OCI-LY7 (cell line): Measurements from ENCODE around the gene UBR2. TPM values are rescaled to one million over a fixed set of nuclear protein-coding genes. Genes with fewer than 3 reads are reported as not detected.
"Not testable (repeated sequence)": the region's sequence is repeated elsewhere in the genome, so short reads cannot be mapped to it uniquely, and the experiment has no call there.

Experiments used
- BruUV-seq: library from RNA; stranded (reverse); fragments of 400-500 nt; replicated peaks from 2 replicates; lab custom pipeline; 2021; lab: Mats Ljungman, UMichigan
- CTCF ChIA-PET: fragments of 300-600 bp; sonication (Branson Sonifier 250); formaldehyde crosslinking; loops from one replicate; lab custom pipeline; 2022; ENCODE audit warnings: antibody characterized with exemption; ENCODE audit not compliant: unreplicated experiment; lab: Charles Lee
- POLR2A ChIA-PET: fragments of 300-600 bp; sonication (Branson Sonifier 250); formaldehyde crosslinking; loops from one replicate; lab custom pipeline; 2022; ENCODE audit warnings: antibody characterized with exemption; lab: Charles Lee
- DNase-seq: peaks from one replicate; pipeline ENCODE4 v3.0.0-alpha.2; 2015; ENCODE audit warnings: low spot score
- H2AFZ ChIP-seq: fragments of 200-600 bp; sonication (generic), shearing (Covaris generic); 2 replicates; pipeline ENCODE4 v1.6.1; 2014; ENCODE audit warnings: mild to moderate bottlenecking, antibody characterized with exemption, low read length, moderate library complexity
- H3K27ac ChIP-seq: fragments of 200-600 bp; sonication (generic); 2 replicates; pipeline ENCODE4 v1.5.1; 2014; ENCODE audit warnings: mixed run types, low read depth, mild to moderate bottlenecking, moderate library complexity, low read length, inconsistent platforms; ENCODE audit not compliant: poor library complexity, severe bottlenecking
- H3K36me3 ChIP-seq: fragments of 200-600 bp; sonication (generic); 2 replicates; pipeline ENCODE4 v1.6.1; 2014; ENCODE audit warnings: mild to moderate bottlenecking, antibody characterized with exemption, low read length, moderate library complexity, mixed read lengths; ENCODE audit not compliant: insufficient read depth
- H3K4me1 ChIP-seq: fragments of 200-600 bp; sonication (generic); 2 replicates; pipeline ENCODE4 v1.5.1; 2014; ENCODE audit warnings: mild to moderate bottlenecking, low read length; ENCODE audit not compliant: insufficient read depth, poor library complexity, severe bottlenecking
- H3K4me2 ChIP-seq: fragments of 200-600 bp; sonication (generic); 2 replicates; pipeline ENCODE4 v1.6.1; 2014; ENCODE audit warnings: mild to moderate bottlenecking, low read length
- H3K4me3 ChIP-seq: fragments of 200-600 bp; sonication (generic); 2 replicates; pipeline ENCODE4 v1.5.1; 2014; ENCODE audit warnings: mild to moderate bottlenecking, low read depth, low read length; ENCODE audit not compliant: poor library complexity, severe bottlenecking
- H3K79me2 ChIP-seq: fragments of 200-600 bp; sonication (generic); 2 replicates; pipeline ENCODE4 v1.6.1; 2016; ENCODE audit warnings: low read depth, mild to moderate bottlenecking, low read length, moderate library complexity, mixed read lengths; ENCODE audit not compliant: insufficient read depth
- H3K9me2 ChIP-seq: fragments of 200-600 bp; sonication (generic); 2 replicates; pipeline ENCODE4 v1.6.1; 2016; ENCODE audit warnings: mild to moderate bottlenecking, low read length, mixed read lengths; ENCODE audit not compliant: insufficient read depth
- H3K9me3 ChIP-seq: fragments of 200-600 bp; sonication (generic); 2 replicates; pipeline ENCODE4 v1.6.1; 2014; ENCODE audit warnings: mild to moderate bottlenecking, mixed run types, low read length, mixed read lengths
- H4K20me1 ChIP-seq: fragments of 200-600 bp; sonication (generic); 2 replicates; pipeline ENCODE4 v1.6.1; 2014; ENCODE audit warnings: mild to moderate bottlenecking, antibody characterized with exemption, low read length, moderate library complexity, mixed read lengths; ENCODE audit not compliant: insufficient read depth
- CTCF ChIP-seq: fragments of 200-600 bp; sonication (generic); conservative IDR thresholded peaks from 2 replicates; pipeline ENCODE4 v1.5.1; 2014; ENCODE audit warnings: mild to moderate bottlenecking, antibody characterized with exemption, low read length, moderate library complexity, mixed read lengths
- EZH2phosphoT487 ChIP-seq: fragments of 200-600 bp; sonication (generic); IDR thresholded peaks from 2 replicates; pipeline ENCODE4 v1.6.1; 2018; ENCODE audit warnings: low read depth, borderline replicate concordance, mild to moderate bottlenecking, mixed run types, antibody characterized with exemption, low read length, moderate library complexity, mixed read lengths
- intact Hi-C: fragments of 100-400 bp; cut with micrococcal nuclease; formaldehyde crosslinking; loops from one replicate; pipeline ENCODE4 v1.10.0; 2022; ENCODE audit not compliant: unreplicated experiment
- total RNA-seq, 2 experiments: library from RNA; depleted of rRNA in 1 of 2; stranded (reverse); fragments of >200 nt in 1 of 2; shearing (Covaris generic) in 1 of 2; gene quantifications; 2 replicates each; pipeline ENCODE4 v1.2.3, GENCODE V29; 2014 to 2022

The UBR2 gene
- total RNA-seq, 2 experiments from 2014 or later = 17.1 to 26.7 TPM

GRCh38 chr6:42572523-42572922 lies 8.7 kb downstream of the UBR2 start:
- peak overlapping the region; percentile 86 for H3K27ac ChIP-seq
- TF ChIP-seq CTCF = no peak
- TF ChIP-seq EZH2phosphoT487 = no peak
- POLR2A ChIA-PET = interaction anchor here (0.6 to 1.8 kb wide), 6 partner anchors 8 to 533 kb away, joined by 3 to 8 read pairs (median 5); partner anchors contain the start of gene UBR2
- H3K4me2 ChIP-seq = peak overlapping the region; percentile 81
- peaks cover 86% of the 10 kb centered on the region for H3K79me2 ChIP-seq
- CTCF ChIA-PET = no interaction called here
- no TSS peak for BruUV-seq
- H3K4me1 ChIP-seq = peaks cover 35% of the 10 kb centered on the region
- peaks cover 54% of the 10 kb centered on the region for H3K36me3 ChIP-seq
- intact Hi-C loops = no loop called here
- peak overlapping the region; percentile 64 for H3K4me3 ChIP-seq
- no peaks in the 10 kb centered on the region for H3K9me2 ChIP-seq
- H3K9me3 ChIP-seq = peaks cover 10% of the 10 kb centered on the region; the same call in 1 of the 2 replicates
- DNase-seq = peak; percentile 95
- no peaks in the 10 kb centered on the region; the same call in 1 of the 2 replicates for H4K20me1 ChIP-seq
- no peak overlapping the region for H2AFZ ChIP-seq

GRCh38 chr6:42576538-42576937 lies 12.7 kb downstream of the UBR2 start:
- CTCF ChIA-PET, H3K9me3 ChIP-seq, H2AFZ ChIP-seq, POLR2A ChIA-PET, H3K9me2 ChIP-seq, H3K4me3 ChIP-seq, H3K27ac ChIP-seq, DNase-seq, BruUV-seq, intact Hi-C loops, H3K4me2 ChIP-seq, H4K20me1 ChIP-seq: not testable (repeated sequence)
- H3K36me3 ChIP-seq = peaks cover 81% of the 10 kb centered on the region
- peaks cover 60% of the 10 kb centered on the region for H3K79me2 ChIP-seq
- H3K4me1 ChIP-seq = peaks cover 19% of the 10 kb centered on the region

GRCh38 chr6:42598300-42598699 lies 34.5 kb downstream of the UBR2 start:
- H2AFZ ChIP-seq = no peak overlapping the region
- no peak overlapping the region for H3K4me2 ChIP-seq
- peaks cover 12% of the 10 kb centered on the region for H3K9me3 ChIP-seq
- no peak for TF ChIP-seq EZH2phosphoT487
- TF ChIP-seq CTCF = no peak
- no peak overlapping the region for H3K27ac ChIP-seq
- H3K4me3 ChIP-seq = no peak overlapping the region
- ChIA-PET CTCF (no interaction called here), POLR2A (interaction anchor here (0.8 kb wide), 1 partner anchor 19 kb away, joined by 3 read pairs; no protein-coding TSS in a partner anchor)
- no peaks in the 10 kb centered on the region for H4K20me1 ChIP-seq
- intact Hi-C loops = no loop called here
- BruUV-seq = no TSS peak
- DNase-seq = no peak
- no peaks in the 10 kb centered on the region for H3K9me2 ChIP-seq
- no peaks in the 10 kb centered on the region for H3K4me1 ChIP-seq
- H3K79me2 ChIP-seq = peaks cover 8% of the 10 kb centered on the region; the same call in 1 of the 2 replicates
- H3K36me3 ChIP-seq = peaks cover 45% of the 10 kb centered on the region
